Stimulated activated CD4-positive, alpha-beta T cell treated with anti-CD3 and anti-CD28 coated beads, Interleukin-2, amount 100 ng/mL, for 4 hours (primary cell): ENCODE data around the gene SNTG2.
"Not testable (repeated sequence)": the region's sequence is repeated elsewhere in the genome, so short reads cannot be mapped to it uniquely, and the experiment has no call there.

Experiments
- DNase-seq: peaks from one replicate; pipeline ENCODE4 v3.0.0-alpha.2; 2020; ENCODE audit warnings: low read depth

Gene SNTG2

GRCh38 chr2:1053786-1054185 lies 103.1 kb downstream of the SNTG2 start:
- DNase-seq, result no peak

GRCh38 chr2:1054399-1054798 lies 103.8 kb downstream of the SNTG2 start:
- no peak for DNase-seq

GRCh38 chr2:1055014-1055595 lies 104.5 kb downstream of the SNTG2 start:
- no peak for DNase-seq

GRCh38 chr2:1060372-1060771 lies 109.7 kb downstream of the SNTG2 start:
- no peak for DNase-seq

GRCh38 chr2:1060987-1061386 lies 110.3 kb downstream of the SNTG2 start:
- DNase-seq, result no peak

- DNase-seq, result no peak
These were observed 117.6 kb downstream of the SNTG2 start for GRCh38 chr2:1068241-1068640.

- no peak for DNase-seq
These were observed 118.2 kb downstream of the SNTG2 start for GRCh38 chr2:1068822-1069221.

GRCh38 chr2:1069847-1070246 lies 119.2 kb downstream of the SNTG2 start:
- no peak for DNase-seq

- DNase-seq, result no peak
These were observed 120.0 kb downstream of the SNTG2 start for GRCh38 chr2:1070601-1071000.

GRCh38 chr2:1071650-1072049 lies 121.0 kb downstream of the SNTG2 start:
- DNase-seq, result no peak

- no peak for DNase-seq
These were observed 121.6 kb downstream of the SNTG2 start for GRCh38 chr2:1072250-1072649.

- no peak for DNase-seq
These were observed 127.3 kb downstream of the SNTG2 start for GRCh38 chr2:1077911-1078310.

- no peak for DNase-seq
These were observed 127.7 kb downstream of the SNTG2 start for GRCh38 chr2:1078326-1078725.

GRCh38 chr2:1079873-1080799 lies 129.5 kb downstream of the SNTG2 start:
- no peak for DNase-seq

GRCh38 chr2:1081451-1082225 lies 131.0 kb downstream of the SNTG2 start:
- DNase-seq, result no peak

- DNase-seq, result no peak
These were observed 132.0 kb downstream of the SNTG2 start for GRCh38 chr2:1082456-1083205.

- DNase-seq, result no peak
These were observed 137.7 kb downstream of the SNTG2 start for GRCh38 chr2:1088192-1088860.

- DNase-seq, result no peak
These were observed 138.3 kb downstream of the SNTG2 start for GRCh38 chr2:1088940-1089339.

GRCh38 chr2:1091895-1092585 lies 141.4 kb downstream of the SNTG2 start:
- DNase-seq, result no peak

GRCh38 chr2:1093668-1094067 lies 143.0 kb downstream of the SNTG2 start:
- DNase-seq, result not testable (repeated sequence)

GRCh38 chr2:1097101-1097500 lies 146.5 kb downstream of the SNTG2 start:
- no peak for DNase-seq
